Measurements from ENCODE around the gene ASPDH. TPM values are rescaled to one million over a fixed set of nuclear protein-coding genes. Genes with fewer than 3 reads are reported as not detected.

ASPDH gene
- total RNA-seq, 4 donors from 2014 or later, result not detected

DNA sequence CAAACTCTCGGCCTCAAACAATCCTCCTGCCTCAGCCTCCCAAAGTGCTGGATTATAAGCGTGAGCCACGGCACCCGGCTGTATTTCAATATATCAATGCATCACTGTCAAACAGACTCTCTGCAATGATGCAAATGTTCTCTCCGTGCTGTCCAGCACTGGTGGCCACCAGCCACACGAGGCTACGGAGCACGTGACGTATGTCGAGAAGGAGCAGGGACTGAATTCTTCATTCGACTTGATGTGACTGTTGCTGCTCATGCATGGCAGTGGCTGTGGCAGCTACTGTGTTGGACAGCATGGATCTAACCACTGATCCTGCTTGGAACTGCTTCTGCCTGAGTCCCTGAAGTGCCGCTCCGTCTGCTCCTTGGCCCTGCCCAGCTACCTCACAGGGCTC, 44.7 kb upstream of the ASPDH start:
- in situ Hi-C loops (cut with MboI; ENCODE audit: low sequenced_read_pairs in 4 of 4), result no loop called here
- intact Hi-C loops (cut with DNase I; ENCODE audit: low total_unique reads), result loop anchor here (10.0 kb wide), 1 partner anchor 94 kb away; no protein-coding TSS in a partner anchor
- no peak for TF ChIP-seq POLR2A (IDR thresholded peaks at IDR 0.05)
- TF ChIP-seq, protein P1, sequence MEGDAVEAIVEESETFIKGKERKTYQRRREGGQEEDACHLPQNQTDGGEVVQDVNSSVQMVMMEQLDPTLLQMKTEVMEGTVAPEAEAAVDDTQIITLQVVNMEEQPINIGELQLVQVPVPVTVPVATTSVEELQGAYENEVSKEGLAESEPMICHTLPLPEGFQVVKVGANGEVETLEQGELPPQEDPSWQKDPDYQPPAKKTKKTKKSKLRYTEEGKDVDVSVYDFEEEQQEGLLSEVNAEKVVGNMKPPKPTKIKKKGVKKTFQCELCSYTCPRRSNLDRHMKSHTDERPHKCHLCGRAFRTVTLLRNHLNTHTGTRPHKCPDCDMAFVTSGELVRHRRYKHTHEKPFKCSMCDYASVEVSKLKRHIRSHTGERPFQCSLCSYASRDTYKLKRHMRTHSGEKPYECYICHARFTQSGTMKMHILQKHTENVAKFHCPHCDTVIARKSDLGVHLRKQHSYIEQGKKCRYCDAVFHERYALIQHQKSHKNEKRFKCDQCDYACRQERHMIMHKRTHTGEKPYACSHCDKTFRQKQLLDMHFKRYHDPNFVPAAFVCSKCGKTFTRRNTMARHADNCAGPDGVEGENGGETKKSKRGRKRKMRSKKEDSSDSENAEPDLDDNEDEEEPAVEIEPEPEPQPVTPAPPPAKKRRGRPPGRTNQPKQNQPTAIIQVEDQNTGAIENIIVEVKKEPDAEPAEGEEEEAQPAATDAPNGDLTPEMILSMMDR (IDR thresholded peaks at IDR 0.05 in 4 of 5, conservative IDR thresholded peaks at IDR 0.05 in 1 of 5), result no peak
- Histone ChIP-seq H3K36me3 (no peaks in the 10 kb centered on the region), H3K4me1 (peaks cover 0 to 11% of the 10 kb centered on the region in 2 donors), H3K4me3 (no peak overlapping the region), H3K9me3 (no peaks in the 10 kb centered on the region), H3K27me3 (peaks cover 44 to 74% (median 45%) of the 10 kb centered on the region in 3 donors), H3K27ac (no peak overlapping the region)
- no peak for ATAC-seq
- no peak for DNase-seq

DNA sequence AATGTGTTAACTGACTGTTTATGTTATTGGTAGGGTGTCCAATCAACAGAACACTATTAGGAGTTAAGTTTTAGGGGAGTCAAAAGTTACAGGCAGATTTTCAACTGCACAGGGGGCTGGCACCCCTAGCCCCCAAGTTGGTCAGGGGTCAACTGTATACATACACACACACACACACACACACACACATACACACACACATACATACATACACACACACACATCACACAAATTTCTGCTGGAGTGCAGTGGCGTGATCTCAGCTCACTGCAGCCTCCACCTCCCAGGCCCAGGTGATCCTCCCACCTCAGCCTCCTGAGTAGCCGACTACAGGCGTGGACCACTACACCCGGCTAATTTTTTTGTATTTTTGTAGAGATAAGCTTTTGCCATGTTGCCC, 44.3 kb upstream of the ASPDH start:
- Histone ChIP-seq H3K36me3 (no peaks in the 10 kb centered on the region), H3K27ac (no peak overlapping the region), H3K27me3 (peaks cover 44 to 74% (median 45%) of the 10 kb centered on the region in 3 donors), H3K9me3 (no peaks in the 10 kb centered on the region), H3K4me3 (no peak overlapping the region), H3K4me1 (peaks cover 0 to 11% of the 10 kb centered on the region in 2 donors)
- in situ Hi-C loops (cut with MboI; ENCODE audit: low sequenced_read_pairs in 4 of 4), result no loop called here
- intact Hi-C loops (cut with DNase I; ENCODE audit: low total_unique reads), result loop anchor here (10.0 kb wide), 1 partner anchor 93 kb away; no protein-coding TSS in a partner anchor
- DNase-seq (no peak), ATAC-seq (no peak)
- no peak for TF ChIP-seq POLR2A (IDR thresholded peaks at IDR 0.05)
- TF ChIP-seq, protein P1 (IDR thresholded peaks at IDR 0.05 in 4 of 5, conservative IDR thresholded peaks at IDR 0.05 in 1 of 5), result no peak

GRCh38 chr19:50557009-50557613, 43.4 kb upstream of the ASPDH start:
- H3K27ac ChIP-seq, result no peak overlapping the region
- ATAC-seq, result no peak
- no peak for DNase-seq
- H3K36me3 ChIP-seq, result no peaks in the 10 kb centered on the region
- peaks cover 0 to 11% of the 10 kb centered on the region in 2 donors for H3K4me1 ChIP-seq
- H3K27me3 ChIP-seq, result peaks cover 44 to 73% (median 48%) of the 10 kb centered on the region in 3 donors
- no peaks in the 10 kb centered on the region for H3K9me3 ChIP-seq
- peak overlapping the region in 2 of 4 donors; percentile 36 to 47 for H3K4me3 ChIP-seq
- TF ChIP-seq POLR2A (IDR thresholded peaks at IDR 0.05), result no peak
- TF ChIP-seq, protein P1 (IDR thresholded peaks at IDR 0.05 in 4 of 5, conservative IDR thresholded peaks at IDR 0.05 in 1 of 5), result no peak
- in situ Hi-C loops (cut with MboI; ENCODE audit: low sequenced_read_pairs in 4 of 4), result no loop called here
- intact Hi-C loops (cut with DNase I; ENCODE audit: low total_unique reads), result loop anchor here (2.0 to 10.0 kb wide), 2 partner anchors 92 to 200 kb away; no protein-coding TSS in a partner anchor

DNA sequence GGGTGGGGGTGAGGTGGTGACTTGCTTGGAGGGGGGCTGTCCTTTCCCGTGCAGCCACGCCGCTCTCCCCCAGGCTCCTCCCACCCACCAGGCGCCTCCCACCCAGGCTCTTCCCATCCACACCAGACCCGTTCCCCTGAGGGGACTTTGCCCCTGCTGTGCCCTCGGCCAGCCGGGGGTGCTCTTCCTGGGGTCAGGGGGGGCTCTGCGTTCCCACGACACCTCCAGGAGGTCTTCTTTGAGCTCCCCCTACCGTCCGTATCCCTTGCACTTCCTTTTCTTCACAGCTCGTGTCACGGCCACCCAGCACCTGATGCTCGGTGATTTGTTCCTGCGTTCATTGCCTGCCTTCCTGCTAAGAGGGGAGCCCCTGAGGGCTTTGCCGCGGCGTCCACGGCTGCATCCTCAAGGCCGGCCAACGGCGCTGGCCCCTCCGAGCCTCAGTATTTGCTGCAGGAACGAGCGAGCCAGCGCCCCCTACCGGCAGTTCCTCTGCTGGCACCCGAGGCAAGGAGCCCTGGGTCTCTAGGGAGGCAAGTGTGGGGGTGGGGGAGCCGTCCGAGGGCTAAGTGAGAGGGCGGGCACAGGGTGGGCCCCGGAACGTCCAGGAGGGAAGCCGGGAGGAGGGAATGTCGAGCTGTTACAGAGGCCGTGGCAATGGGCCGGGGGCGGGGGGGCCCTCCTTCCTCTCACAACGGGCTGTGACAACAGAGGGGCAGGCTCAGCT, 42.7 kb upstream of the ASPDH start:
- peaks cover 42 to 74% (median 54%) of the 10 kb centered on the region in 3 donors for H3K27me3 ChIP-seq
- ATAC-seq (peak in 1 of 2 donors; percentile 62), DNase-seq (peak in 1 of 2 donors; percentile 51)
- no peaks in the 10 kb centered on the region for H3K36me3 ChIP-seq
- intact Hi-C loops (cut with DNase I; ENCODE audit: low total_unique reads) (loop anchor here (2.0 to 10.0 kb wide), 2 partner anchors 92 to 200 kb away; no protein-coding TSS in a partner anchor), in situ Hi-C loops (cut with MboI; ENCODE audit: low sequenced_read_pairs in 4 of 4) (no loop called here)
- H3K9me3 ChIP-seq, result no peaks in the 10 kb centered on the region
- peak overlapping the region; percentile 36 to 49 (median 42) for H3K4me3 ChIP-seq
- no peak overlapping the region for H3K27ac ChIP-seq
- TF ChIP-seq, protein P1 (IDR thresholded peaks at IDR 0.05 in 4 of 5, conservative IDR thresholded peaks at IDR 0.05 in 1 of 5), result peak; percentile 34 to 79 (median 69)
- TF ChIP-seq POLR2A (IDR thresholded peaks at IDR 0.05), result no peak
- peaks cover 0 to 11% of the 10 kb centered on the region in 2 donors for H3K4me1 ChIP-seq
